OCI-M2 (cell line): ENCODE results near the gene MPC2.
"Not testable (repeated sequence)": the region's sequence is repeated elsewhere in the genome, so short reads cannot be mapped to it uniquely, and the experiment has no call there.

Experiments used
- DNase-seq: peaks from one replicate; lab custom pipeline; 2025; ENCODE audit not compliant: unreplicated experiment; lab: John Stamatoyannopoulos, UW

The MPC2 gene

DNA sequence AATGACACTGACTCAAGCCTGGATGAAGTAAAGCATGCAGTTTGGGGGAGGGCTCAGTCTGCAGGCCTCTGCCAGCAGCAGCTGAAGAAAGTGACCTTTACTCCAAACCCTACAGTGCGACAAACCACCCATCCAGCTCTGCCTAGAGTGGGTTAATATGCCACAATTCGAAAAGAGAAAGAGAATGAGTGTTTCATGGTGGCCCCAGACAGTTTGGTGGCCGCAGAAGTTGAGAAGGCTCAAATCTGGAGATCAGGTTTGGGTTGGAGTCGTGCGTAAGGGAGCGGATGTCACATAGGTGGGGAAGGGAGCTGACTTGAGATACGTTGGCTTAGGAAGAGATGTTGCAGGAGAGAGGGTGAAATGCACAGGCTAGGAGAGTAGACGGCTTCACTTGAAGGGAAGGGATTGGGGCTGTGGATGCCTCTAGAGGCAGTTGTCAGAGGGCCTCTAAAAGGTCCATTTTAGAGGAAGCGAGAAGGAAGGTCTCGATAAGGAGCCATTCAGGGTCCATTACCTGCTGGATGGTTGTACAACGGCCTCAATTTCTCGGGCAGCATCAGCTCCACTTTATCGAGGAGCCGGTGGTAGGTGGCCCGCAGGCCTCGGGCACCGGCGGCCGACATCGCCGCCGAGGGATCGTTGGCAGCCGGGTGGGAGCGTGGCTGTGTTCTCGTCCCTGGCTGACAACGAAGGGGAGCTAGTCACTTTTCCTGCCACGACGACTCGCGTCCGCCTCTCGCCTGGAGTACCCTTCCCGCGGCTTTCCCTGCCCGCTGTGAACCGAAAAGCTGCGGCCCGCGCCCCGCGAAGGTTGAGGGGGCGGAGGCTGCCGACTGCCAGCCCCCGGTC is 1.4 kb downstream of the MPC2 start:
- DNase-seq: no peak

DNA sequence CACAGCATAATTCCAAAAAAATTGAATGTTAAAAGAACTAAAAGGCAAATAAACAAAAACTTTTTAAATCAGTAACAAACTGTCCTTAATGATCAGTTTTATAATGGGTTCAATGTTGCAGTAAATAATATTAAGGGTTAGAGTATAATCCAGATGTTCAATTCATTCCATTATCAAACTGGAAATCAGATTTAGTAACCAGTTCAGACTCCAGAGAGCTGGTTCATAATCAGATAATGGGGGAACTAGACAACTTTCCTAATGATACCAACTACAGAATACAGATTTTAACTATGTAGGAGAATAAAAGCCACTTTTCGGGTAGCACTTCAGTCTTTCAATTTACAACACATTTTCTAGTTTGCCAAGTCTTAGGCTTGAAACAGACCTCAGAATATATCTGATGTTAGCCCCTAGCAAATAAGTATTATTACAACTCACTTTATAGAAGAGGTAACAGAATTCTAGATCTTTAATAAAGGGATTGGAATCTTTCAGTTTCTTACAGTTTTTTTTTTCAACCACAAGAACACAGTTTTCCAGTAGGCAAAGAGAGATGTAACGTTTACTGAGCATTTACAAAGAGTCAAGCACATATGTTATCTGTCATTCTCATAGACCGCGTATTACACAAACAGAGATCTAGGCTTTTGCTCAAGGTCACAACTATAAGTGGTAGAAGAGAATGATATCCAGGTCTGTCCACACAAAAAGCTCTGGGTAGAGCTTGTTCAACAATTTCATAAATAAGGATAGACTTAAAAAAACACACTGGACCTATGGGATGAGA is 2.3 kb downstream of the MPC2 start:
- DNase-seq: no peak

DNA sequence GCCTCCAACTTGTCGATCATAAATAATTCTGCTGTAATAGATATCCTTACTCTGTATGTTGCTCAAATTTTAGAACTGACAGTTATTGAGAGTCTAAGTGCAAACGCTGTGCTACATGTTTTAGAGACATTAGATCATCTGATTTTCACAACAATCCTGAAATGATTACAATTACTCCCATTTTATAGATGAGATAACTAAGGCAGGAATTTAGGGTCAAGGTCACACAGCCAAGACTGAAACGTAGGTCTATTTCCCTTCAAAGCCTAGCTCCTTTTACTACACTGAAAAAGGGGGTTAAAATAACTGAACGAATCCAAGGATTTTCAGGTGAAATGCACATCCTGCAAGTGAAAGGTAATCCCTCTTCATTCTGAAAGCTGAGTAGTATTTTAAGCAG is 3.1 kb downstream of the MPC2 start:
- no peak for DNase-seq

DNA sequence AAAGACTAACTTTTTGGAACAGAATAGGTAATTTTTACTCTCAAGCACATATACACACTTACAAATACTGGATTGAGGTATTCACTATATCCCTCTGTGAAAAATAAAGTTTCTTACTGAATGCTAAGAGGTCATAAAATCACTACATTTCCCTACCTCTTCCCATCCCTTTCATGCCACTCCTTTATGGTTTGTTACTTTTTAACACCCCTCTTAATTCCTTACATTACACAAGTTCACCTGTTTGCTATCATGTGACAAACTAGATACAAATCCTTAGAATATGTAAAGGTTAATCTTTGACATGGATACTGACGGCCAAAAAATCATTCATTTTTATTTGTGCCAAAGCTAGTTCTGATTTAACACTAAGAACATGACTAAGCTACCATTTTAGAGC is 7.1 kb downstream of the MPC2 start:
- DNase-seq: no peak

DNA sequence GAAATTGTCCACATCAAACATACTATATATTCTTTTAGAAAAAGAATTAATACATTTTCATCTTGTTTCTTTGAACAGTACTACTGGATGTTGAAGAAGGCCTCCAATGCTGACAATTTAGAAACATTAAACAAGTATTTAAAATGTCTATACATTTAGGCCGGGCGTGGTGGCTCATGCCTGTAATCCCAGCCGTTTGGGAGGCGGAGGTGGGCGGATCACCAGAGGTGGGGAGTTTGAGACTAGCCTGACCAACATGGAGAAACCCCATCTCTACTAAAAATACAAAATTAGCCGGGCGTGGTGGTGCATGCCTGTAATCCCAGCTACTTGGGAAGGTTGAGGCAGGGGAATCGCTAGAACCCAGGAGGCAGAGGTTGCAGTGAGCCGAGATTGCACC is 8.0 kb downstream of the MPC2 start:
- not testable (repeated sequence) for DNase-seq

DNA sequence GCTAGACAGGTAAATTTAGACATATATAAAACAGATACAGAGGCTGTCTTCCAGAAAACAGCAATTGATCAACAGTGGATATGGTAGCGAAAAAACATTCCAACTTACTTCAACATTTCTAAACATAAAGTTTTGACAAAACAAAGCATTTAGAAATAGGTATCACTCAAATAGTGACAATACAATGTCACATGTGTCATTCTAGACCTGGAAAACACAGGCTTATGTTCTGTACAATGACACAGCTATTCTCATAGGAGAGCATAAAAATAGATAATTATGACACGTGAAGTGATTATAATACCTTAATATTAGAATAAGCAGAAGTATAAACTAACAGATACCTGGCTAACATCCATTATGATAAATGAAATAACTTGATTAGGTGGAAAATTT is 8.4 kb downstream of the MPC2 start:
- DNase-seq: no peak

DNA sequence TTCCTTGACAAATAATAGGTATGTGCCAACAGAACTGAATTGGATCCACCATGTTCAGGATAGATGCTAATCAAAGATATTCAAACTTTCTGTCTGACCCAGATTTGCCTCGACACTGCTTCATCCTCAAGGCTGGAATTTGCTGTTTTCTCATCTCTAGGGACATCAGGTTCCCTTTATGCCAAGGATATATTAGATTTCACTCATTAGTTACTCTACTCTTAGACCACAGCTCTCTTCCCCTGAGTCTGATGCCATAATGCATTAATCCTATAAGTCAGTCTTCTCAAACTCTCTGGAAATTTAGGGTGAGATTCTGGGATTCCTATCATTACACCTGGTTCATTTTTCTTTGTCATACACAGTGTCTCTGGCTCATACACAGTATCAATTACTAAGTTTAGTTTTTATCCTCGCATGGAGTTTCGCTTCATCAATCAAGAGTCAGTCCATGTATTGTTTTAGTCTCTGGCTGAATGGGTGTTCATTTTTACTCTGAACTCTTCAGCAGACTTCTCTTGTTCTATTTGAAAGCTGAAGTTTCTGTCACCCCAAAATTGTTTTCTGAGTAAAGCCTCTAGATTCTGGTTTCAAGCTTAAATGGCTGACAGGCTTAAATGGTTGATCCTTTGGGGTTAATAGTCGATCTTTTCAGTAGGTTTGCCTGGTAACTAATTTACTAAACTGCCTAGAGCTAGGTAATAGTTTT is 9.7 kb downstream of the MPC2 start:
- DNase-seq: no peak

DNA sequence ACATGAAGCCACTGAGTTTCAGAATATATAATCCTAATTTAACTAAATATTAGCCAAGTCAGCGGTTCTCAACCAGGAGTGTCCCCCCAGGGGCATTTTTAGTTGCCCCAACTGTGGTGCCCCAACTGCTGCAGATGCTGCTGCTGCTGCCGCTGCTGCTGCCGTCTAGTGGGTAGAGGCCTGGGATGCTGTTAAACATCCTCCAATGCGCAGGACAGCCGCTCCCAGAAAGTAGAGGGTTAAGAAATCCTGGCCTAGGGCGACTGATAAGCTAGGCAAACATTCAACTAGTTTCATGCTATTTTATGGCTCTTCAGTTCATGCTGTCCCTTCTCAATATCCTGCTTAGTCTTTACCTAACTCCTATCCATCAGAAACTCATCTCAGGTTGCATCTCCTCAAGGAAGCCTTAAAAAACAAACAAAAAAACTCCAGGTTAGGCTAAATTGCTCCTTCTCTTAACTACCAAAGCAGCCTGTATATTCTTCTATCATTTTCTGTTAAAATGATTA is 10.3 kb downstream of the MPC2 start:
- DNase-seq: no peak

DNA sequence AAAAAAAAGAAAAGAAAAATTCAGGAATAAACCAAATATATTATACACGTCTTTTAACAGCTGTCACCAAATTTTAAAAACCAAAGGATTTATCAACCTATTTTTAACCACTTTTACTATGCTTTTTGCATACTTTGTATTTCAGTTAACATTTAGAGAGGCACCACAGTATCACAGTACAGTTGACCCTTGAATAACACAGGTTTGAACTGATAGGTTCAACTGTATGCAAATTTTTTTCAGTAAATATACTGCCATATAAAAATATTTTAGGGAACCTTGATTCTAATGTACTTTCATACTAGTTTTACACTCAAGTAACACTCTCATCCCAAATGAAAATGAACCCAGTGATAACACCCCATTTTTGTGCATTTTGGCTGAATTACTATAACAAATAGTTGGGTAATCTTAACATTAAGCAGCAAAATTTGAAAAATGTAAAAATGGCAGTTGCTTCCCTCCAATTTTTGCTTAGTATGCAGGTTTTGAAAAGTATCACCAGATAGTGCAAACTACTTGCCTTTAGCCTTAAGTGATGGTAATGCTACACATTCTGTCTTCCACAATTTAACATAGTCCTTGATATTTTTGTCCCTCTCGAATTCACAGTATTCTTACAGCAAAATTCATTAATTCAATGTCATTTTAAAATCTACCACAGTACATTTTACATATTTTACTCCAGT is 12.2 kb downstream of the MPC2 start:
- DNase-seq: no peak

DNA sequence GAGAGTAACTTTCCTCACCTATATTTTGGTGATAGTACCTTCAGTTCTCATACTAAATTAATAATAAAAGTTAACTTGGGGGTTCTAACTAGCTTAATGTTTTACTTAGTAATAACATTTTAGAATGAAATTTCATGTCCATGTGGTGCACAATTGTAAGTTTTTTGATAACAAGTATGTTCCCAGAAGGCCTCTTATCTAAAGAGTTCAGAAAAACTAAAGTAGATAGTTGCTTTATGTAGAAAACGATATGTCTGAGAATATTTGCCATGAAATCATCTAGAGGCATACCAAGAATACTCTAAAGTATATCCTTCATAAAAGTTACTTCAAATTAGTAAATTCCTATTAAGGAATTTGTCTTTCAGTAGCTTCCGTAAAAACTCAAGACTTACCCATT is 12.8 kb downstream of the MPC2 start:
- no peak for DNase-seq

DNA sequence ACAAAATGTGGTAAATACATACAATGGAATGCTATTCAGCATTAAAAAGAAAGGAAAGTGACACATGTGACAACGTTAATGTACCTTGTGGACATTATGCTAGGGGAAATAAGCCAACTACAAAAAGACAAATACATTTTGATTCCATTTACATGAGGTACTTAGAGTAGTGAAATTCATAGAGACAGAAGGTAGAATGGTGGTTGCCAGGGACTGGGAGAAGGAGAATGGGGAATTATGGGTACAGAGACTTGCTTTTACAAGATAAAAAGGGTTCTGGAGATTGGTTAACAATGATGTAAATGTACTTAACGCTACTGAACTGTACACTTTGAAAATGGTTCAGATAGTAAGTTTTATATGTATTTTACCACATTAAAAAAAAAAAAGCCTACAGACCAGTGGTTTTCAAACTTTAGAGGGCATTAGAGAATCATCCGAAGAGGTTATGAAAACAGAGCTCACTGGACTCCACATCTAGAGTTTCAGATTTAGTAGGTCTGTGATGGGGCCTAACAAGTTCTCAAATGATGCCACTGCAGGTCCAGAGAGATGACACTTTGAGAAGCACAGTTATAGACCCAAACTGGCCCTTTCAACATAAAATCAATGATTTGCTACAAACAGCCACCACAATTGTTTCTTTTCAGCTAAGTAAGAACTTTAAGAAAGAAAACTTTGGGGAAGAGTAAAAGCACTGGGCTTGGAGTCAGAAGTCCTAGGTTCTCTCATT is 13.4 kb downstream of the MPC2 start:
- no peak for DNase-seq

DNA sequence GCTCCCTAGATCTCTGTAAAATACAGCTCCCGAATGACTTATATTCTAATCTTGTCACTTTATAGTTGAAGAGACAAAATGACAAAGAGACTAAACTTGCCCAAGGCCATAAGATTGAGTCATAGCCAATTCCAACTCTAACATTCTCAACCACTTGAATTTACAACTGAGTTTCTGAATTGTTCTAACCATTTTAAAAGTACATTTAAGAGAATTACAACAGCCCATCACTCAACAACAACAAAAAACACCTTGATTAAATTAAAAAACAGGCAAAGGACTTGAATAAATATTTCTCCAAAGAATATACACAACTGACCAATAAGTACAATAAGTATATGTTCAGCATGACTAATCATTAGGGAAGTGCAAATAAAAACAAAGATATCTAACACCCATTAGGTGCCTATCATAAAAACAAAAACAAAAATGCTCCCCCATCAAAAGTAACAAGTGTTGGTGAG is 14.2 kb downstream of the MPC2 start:
- DNase-seq: no peak

DNA sequence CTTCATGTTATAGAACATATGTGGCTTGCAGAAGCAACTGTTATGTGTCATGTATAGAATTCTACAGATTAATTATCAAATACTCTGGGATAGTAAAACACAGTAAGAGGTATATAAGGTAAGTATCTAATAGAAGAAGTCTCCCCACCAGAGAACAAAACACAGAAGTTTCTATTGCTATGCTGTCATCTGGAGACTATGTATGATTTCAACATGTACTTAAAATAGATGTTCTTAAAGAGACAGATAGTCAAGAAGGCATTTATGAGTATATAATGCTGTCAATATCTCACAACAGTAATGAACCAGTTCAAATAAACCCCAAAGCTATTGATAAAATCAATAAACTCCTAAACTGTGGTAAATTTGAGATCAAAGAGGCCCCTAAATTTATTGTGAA is 14.8 kb downstream of the MPC2 start:
- DNase-seq: no peak

DNA sequence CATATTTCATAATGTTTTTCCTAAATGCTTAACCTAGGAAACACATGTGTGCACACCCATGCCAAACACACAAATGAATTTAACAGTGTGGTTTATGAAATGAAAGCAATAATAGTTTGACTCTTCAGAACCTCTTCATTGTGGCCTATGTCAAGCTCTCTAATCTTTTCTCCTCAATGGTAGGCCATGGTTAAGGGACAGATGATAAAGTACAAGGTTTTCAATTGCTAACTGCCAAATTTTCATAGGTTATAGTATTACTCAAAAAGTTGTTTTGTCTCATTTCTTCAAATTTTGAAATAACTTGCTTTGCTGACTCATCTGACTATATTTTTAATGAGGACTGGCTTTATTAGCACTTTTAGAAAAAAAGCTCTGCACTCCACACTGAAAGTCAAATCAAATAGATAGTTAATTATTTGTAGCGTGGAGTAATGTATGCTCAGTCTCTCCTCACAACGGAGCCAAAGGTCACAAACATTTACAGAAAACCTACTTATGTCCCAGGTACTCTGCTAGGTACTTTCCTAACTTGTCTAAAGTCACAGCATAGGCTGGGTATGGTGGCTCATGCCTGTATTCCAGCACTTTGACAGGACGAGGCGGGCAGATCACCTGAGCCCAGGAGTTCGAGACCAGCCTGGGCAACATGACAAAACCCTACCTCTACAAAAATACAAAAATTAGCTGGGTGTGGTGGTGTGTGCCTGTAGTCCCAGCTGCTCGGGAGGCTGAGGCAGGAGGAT is 19.9 kb downstream of the MPC2 start:
- no peak for DNase-seq

DNA sequence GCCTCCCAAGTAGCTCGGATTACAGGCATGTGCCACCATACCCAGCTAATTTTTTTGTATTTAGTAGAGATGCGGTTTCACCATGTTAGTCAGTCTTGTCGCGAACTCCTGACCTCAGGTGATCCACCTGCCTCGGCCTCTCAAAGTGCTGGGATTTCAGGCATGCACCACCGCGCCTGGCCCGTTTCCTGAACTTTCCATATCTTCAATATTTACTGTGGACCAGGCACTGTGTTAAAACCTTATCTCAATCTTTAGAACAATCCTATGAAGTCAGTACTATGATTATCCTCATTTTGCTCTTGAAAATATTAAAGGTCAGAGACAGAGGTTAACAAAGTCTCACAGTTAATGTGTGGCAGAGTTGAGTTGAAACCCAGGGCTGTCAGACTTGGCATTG is 21.3 kb downstream of the MPC2 start:
- DNase-seq: no peak

DNA sequence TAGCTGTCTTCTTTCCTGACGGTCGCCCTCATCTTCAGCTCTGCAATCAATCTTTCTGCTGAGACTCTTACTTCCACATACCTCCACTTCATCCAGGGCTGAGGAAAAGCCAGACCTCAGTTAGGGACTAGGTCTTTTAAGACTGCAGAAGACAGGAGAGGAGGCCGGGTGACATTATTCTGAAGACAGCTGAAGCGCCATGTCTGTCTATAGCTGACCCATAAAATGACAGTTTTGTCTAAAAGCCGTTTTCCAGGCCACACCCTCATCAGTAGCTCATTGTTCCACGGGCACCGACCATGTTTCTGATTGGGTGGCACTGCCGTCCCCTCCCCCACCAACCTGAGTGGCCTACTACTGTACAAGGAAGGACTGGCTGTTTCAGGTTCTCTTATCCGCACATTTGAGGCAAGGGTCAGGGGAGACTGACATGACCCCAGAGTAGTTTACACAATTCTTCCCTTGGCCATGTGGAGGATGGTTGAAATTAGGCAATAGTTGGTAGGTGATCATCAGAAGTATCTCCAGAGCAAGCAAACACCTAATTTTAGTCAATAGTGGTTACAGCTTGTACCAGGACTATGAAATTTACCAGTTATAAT is 22.9 kb downstream of the MPC2 start, which contains the start of gene ADCY10:
ADCY10 (minus strand) TSS at position 240 of the 602 bp plus-strand sequence. CDS start 8,994 bp downstream, outside the sequence.
- no peak for DNase-seq

DNA sequence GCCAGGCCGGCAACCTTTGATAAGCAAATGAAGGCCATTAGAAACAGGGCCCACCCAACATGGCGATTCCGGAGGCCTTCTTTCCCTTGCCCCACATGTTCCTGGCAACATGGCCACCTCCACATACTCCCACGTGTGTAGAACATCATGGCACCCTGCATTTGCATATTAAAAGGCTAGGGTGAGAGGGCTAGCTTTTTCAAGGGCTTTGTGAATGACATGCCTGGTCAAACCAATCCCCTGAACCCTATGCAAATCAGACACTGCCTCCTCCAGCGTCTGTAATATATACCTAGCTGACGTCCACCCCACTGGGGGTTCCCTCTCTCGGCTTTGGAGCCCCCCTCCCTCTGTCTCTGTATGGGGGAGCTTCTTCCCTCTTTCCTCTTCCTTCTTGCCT is 24.6 kb downstream of the MPC2 start:
- DNase-seq: no peak

DNA sequence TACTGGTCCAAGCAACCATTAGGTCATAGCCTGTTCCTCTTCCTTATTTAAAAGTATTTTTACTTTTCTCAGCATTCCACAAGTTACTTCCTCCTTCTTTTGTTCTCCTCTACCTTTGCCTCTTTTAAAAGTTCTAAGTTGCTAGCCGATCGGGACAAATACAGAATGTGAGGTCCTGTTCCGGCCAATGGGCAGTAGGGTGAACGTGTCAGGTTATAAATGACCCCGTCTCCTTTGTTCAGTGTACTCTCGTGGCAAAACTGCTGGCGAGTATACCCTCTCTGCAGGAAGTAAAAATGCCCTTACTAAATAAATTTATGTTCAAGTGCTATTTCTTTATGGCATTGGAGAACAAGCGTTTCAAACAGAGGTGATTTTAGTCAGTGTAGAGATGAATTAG is 25.5 kb downstream of the MPC2 start:
- DNase-seq: no peak

DNA sequence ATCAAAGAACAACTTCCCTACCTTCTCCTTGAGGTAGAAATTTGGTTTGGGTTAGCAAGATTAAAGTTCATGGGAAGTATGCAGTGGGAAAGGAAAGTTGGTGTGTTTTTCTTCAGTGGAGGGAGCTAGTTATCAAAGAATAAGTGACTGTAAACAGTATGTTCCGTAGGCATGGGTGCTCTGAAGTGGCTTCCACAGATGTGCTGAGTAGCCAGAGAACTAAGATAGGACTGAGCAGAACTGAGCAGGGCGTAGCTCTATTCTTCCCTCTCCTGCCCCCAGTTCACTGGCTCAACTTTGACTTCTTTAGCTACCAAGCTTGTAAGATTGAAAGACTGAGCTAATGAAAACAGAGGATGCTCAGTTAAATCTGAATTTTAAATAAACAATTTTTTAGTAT is 26.3 kb downstream of the MPC2 start:
- no peak for DNase-seq
